T-helper 2 cell (primary cell): Measurements from ENCODE around the gene GMFB.

Experiments
- DNase-seq, 5 experiments: peaks; one replicate each; pipeline versions ENCODE4 v3.0.0 to v3.0.0-alpha.2; 2012 to 2022
- total RNA-seq, 2 donors: gene quantifications; one replicate each; lab custom pipeline; 2026; lab: John Stamatoyannopoulos, UW

Gene GMFB
- total RNA-seq, result 46.8 to 47.5 reads per million in 2 donors

GRCh38 chr14:54488646-54489317 lies at the start of gene GMFB:
Gene GMFB, minus strand, starts transcription at chr14:54488980. Its CDS starts 53 bp downstream, at chr14:54488927.
- DNase-seq, result peak; percentile 78 to 96 (median 82)

GRCh38 chr14:54538055-54538454 lies 49.3 kb upstream of the GMFB start:
- no peak for DNase-seq

- DNase-seq, result no peak
These were observed 48.9 kb upstream of the GMFB start for GRCh38 chr14:54537651-54538050.

GRCh38 chr14:54535646-54536045 lies 46.9 kb upstream of the GMFB start:
- DNase-seq, result no peak

GRCh38 chr14:54535126-54535525 lies 46.3 kb upstream of the GMFB start:
- DNase-seq, result no peak

GRCh38 chr14:54533100-54533499 lies 44.3 kb upstream of the GMFB start:
- no peak for DNase-seq

GRCh38 chr14:54532111-54533012 lies 43.6 kb upstream of the GMFB start:
- peak in 1 of 5 experiments; percentile 38 for DNase-seq

- DNase-seq, result no peak
These were observed 41.0 kb upstream of the GMFB start for GRCh38 chr14:54529811-54530210.

- DNase-seq, result no peak
These were observed 40.2 kb upstream of the GMFB start for GRCh38 chr14:54528973-54529372.

GRCh38 chr14:54524410-54524809 lies 35.6 kb upstream of the GMFB start:
- no peak for DNase-seq

GRCh38 chr14:54516709-54517108 lies 27.9 kb upstream of the GMFB start:
- peak in 1 of 5 experiments; percentile 49 for DNase-seq

GRCh38 chr14:54515670-54516069 lies 26.9 kb upstream of the GMFB start:
- no peak for DNase-seq

GRCh38 chr14:54512393-54512792 lies 23.6 kb upstream of the GMFB start:
- DNase-seq, result no peak

GRCh38 chr14:54509546-54510501 lies 21.0 kb upstream of the GMFB start, which contains the start of gene CGRRF1:
Gene CGRRF1, plus strand, starts transcription at chr14:54509906. Its CDS starts 54 bp downstream, at chr14:54509960.
- DNase-seq, result peak; percentile 92 to 98 (median 95)

GRCh38 chr14:54503486-54503885 lies 14.7 kb upstream of the GMFB start:
- no peak for DNase-seq

- DNase-seq, result peak in 1 of 5 experiments; percentile 16
These were observed 13.8 kb upstream of the GMFB start for GRCh38 chr14:54502602-54503001.

- DNase-seq, result no peak
These were observed 12.7 kb upstream of the GMFB start for GRCh38 chr14:54501480-54501879.

GRCh38 chr14:54500744-54501143 lies 12.0 kb upstream of the GMFB start:
- DNase-seq, result no peak

GRCh38 chr14:54498579-54498978 lies 9.8 kb upstream of the GMFB start:
- DNase-seq, result no peak

- no peak for DNase-seq
These were observed 9.3 kb upstream of the GMFB start for GRCh38 chr14:54498095-54498531.

GRCh38 chr14:54497224-54497623 lies 8.4 kb upstream of the GMFB start:
- DNase-seq, result no peak

GRCh38 chr14:54493293-54493692 lies 4.5 kb upstream of the GMFB start:
- no peak for DNase-seq
